Activated T-helper 9 cell treated with anti-CD3 and anti-CD28 coated beads, Interleukin-2, amount 50 U/mL, for 16 hours (primary cell): ENCODE results near the gene SAXO2.
"Not testable (repeated sequence)": the region's sequence is repeated elsewhere in the genome, so short reads cannot be mapped to it uniquely, and the experiment has no call there.

Experiments
- DNase-seq: peaks from one replicate; pipeline ENCODE4 v3.0.0-alpha.2; 2020; ENCODE audit warnings: low read depth

The SAXO2 gene

DNA sequence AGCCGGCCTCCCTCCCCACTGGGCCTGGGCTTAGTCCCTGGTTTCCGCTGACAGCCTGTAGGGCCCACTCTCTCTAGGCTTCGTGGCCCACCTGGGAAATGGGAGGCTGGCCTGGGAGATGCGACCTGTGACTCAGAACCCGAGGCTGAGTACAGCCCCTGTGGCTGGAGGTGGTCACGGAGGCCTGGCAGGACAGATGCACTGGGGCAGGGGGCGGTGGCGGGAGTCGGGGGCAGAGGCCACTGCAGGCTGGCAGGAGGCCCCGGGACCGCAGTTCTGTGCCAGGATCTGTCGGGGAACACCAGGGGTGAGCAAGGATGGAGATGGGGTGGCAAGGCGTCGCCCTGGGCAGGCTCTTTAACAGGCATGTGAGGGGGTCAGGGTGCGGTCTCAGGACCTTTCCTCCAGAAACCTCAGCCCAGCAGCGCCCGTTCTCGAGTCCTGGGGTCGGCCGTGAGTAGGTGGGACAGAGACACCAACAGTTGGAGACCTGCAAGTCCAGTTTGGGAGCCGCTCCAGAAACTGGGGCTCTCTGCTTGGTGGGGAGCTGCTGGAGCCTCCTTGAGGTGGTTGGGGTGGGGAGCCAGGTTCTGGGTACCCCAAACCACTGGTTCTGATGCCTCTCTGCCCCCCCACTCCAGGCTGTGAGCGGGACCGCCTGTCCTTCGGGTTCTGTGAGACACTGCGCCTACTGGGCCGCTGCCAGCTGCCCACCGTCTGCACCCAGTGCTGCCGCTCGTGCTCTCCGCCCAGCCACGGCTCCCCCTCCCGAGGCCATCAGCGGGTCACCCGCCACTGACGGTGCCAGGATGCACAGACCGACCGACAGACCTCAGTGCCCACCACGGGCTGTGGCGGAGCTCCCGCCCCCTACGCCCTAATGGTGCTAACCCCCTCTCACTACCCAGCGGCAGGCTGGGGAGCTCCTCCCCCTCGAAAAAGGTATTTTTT lies 71.3 kb downstream of the SAXO2 start:
- DNase-seq = not testable (repeated sequence)
